Measurements from ENCODE around the gene LCN6.
"Not testable (repeated sequence)": the region's sequence is repeated elsewhere in the genome, so short reads cannot be mapped to it uniquely, and the experiment has no call there.

Gene LCN6

GRCh38 chr9:136748201-136748600 lies at the start of gene LCN6:
Gene LCN6 (minus strand): TSS chr9:136748525. CDS start chr9:136748483, 42 bp downstream.
- DNase-seq = no peak

DNA sequence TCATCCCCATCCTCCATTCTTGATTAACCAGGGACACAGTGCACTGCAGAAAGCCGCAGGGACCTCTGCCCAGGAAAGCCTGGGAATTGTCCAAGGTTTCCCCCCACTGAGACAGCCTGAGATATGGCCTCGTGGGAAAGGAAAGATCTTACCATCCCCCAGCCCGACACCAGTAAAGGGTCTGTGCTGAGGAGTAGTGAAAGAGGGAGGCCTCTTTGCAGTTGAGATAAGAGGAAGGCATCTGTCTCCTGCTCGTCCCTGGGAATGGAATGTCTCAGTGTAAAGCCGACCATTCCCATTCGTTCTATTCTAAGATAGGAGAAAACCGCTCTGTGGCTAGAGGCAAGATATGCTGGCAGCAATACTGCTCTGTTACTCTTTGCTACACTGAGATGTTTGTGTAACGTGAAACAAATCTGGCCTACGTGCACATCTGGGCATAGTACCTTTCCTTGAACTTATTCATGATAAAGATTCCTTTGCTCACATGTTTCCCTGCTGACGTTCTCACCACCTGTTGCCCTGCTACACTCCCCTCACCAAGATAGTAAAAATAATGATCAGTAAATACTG lies 48.5 kb upstream of the LCN6 start:
- DNase-seq = not testable (repeated sequence)

DNA sequence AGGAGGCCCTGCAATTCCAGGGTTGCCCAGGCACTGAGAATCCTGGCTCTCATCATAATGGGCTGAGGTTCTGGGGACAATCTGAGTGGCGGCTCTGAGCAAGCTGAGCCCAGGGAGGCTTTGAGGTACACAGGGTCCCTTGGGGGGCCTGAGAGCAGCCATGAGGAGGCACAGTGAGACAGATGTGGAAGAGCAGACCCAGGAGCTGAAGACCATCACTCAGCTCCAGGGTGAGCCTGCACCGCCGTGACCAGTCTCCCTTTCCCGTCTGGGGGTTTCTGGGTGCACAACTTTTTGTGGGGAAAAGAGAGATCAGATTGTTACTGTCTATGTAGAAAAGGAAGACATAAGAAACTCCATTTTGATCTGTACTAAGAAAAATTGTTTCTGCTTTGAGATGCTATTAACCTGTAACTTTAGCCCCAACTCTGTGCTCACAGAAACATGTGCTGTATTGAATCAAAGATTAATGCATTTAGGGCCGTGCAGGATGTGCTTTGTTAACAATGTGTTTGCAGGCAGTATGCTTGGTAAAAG lies 48.0 kb upstream of the LCN6 start, which contains the start of gene CCDC183:
Gene CCDC183, plus strand, starts transcription at position 101 of the 537 bp plus-strand sequence. Its CDS starts 60 bp downstream, at position 161.
- no peak for DNase-seq

DNA sequence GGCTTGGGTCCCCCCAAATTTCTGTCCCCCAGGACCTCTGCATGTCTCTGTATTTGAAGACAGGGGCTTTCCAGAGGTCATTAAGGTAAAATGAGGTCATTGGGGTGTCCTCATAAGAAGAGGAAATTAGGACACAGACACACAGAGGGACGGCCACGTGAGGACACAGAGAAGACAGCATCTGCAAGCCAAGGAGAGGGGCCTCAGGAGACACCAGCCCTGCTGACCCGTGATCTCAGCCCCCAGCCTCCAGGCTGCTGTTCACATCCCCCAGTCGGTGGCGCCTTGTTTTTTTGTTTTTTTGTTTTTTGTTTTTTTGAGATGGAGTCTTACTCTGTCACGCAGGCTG lies 46.6 kb upstream of the LCN6 start:
- DNase-seq = no peak

DNA sequence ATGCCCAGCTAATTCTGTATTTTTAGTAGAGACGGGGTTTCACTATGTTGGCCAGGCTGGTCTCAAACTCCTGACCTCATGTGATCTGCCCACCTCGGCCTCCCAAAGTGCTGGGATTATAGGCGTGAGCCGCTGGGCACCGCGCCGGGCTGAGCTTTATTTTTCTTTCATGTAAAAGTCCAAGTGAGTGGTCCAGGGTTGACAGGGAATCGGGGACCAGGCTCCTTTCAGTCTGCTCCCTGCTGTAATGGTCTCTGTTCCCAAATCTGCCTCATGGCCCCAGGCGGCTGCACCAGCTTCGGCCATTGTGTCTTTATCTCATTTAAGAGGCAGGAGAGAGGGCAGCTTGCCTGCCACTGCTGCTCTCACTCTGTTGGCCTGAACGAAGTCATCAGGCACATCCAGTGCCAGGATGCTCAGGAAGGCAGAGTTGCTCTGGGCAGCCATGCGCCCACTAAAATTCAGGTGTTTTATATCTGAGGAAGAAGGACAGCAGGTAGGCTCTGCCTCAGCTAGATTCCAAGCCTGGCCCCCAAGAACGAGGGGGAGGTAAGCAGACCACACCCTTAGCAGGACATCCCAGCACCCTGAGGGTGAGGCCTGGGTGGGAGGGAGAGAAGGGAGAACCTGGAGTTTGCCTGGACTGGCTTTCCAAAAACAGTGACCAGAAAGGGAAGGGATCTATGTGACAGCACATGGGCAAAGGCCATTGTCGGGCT lies 46.1 kb upstream of the LCN6 start:
- no peak for DNase-seq

DNA sequence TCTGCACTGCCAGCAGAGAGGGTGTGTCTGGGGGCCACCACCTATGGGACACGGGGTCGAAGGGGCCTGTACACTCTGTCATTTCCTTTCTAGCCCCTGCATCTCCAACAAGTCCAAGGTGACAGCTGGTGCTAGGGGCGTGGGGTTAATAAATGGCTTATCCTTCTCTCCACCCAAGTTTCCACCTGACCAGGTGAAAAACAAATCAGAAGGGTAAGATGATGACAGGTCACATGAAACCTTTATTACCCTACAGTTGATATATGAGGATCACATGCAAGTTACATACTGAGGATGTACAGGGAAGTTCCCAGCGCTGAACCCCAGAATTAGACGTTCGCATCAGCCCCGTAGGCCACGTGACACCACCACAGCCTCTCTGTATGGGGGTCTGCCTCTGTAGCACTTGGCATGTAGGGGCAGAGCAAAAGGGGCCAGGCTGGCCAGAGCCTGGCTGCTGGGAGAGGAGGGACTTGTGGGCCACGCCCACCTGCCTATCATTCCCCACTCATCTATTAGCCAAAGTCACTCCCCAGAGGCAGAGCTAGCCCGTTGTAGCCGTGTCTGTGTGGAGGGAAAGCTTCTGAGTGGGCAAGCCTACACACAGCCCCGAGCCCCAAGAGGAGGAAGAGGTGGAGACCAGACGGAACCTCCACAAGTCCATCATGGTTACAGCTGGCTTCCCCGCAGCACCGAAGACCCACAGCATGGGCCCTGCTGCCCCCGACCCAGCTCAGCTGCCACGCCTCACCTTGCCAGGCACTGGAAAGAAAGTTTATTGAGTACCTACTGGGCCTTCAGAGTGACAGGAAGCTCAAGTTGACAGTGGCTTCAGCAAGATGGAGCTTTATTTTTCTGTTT lies 45.0 kb upstream of the LCN6 start:
- no peak for DNase-seq

GRCh38 chr9:136792321-136793085 lies 44.2 kb upstream of the LCN6 start:
- DNase-seq = no peak

DNA sequence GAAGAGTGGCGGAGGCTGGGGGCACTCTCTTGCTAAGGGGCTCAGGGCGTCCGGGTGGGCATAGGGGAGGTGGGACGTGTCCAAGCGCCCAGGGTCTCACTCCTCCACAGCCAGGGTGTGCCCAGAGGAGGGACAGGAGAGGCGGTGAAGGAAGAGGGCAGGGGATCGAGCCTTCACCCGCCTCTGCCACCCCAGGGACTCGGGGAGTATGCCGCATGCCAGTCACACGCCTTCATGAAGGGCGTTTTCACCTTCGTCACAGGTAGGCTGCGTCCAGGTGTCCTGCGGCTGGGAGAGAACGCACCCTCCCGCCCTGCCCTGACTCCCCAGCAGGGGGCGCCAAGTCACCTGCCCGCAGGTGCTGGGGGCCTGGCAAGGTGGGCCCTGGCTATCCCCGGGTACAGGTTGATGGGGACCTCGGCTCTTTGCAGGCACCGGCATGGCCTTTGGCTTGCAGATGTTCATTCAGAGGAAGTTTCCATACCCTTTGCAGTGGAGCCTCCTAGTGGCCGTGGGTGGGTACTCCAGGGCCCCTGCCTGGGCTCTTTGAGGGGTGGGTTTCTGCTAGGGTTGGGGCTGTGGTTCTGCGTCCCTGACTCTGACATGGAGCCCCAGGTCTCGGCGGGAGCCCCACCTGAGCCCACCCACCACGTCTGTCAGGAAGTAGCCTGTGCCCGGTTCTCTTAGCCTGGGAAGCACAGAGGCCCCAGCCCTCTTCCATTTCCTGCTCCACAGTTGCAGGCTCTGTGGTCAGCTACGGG lies 43.4 kb upstream of the LCN6 start:
- peak in 6 of 14 donors; percentile 12 to 68 (median 56) for DNase-seq

DNA sequence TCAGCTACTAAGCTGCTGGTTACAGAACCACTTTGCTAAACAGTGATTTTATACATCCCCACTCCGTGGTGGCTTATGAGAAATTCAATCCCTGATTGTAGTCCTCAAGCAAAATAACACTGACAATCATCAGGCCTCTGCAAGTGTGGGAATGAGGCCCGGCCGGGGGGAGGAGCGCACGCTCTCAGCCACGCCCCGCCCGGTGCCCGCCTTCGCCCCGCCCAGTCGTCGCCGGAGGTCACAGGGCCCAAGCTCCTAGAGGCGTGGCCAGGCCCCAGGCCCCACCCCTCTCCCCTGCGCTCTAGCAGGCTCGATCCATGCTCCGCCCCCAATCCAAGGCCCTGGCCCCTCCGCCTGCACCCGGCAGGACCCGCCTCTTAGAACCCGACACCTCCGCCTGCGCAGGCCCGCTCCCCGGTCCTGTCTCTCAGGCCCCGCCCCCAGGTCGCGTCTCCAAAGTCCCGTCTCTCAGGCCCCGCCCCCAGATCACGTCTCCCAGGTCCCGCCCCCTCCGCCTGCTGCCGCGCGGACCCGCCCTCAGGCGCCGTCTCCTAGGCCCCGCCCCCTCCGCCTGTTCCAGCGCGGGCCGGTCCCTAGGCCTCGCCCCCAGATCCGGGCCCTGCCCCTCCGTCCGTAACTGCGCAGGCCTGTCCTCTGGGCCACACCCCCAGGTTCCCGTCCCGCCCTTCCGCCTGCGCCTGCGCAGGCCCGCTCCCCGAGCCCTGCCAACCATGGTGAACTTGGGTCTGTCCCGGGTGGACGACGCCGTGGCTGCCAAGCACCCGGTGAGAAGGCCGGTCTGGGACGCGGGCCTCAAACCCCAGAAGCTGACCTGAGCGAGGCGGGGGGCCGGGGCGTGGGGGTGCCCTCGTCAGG lies 42.6 kb upstream of the LCN6 start, which contains the start of gene TMEM141:
Gene TMEM141, plus strand, starts transcription at position 705 of the 876 bp plus-strand sequence. Its CDS starts 27 bp downstream, at position 732.
- peak; percentile 93 to 100 (median 100) for DNase-seq

DNA sequence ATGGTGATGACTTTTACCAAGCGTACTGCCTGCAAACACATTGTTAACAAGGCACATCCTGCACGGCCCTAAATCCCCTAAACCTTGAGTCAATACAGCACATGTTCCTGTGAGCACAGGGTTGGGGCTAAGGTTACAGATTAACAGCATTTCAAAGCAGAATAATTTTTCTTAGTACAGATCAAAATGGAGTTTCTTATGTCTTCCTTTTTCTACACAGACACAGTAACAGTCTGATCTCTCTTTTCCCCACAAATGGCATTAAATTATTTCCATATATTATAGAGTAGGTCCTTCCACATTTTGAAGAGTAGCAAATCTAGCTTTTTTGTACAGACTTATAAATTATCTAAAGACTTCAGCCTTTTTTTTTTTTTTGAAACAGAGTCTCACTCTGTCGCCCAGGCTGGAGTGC lies 41.2 kb upstream of the LCN6 start:
- DNase-seq = no peak

GRCh38 chr9:136788644-136789522 lies 40.6 kb upstream of the LCN6 start:
- not testable (repeated sequence) for DNase-seq

- DNase-seq = peak in 12 of 14 donors; percentile 15 to 68 (median 52)
Observed at GRCh38 chr9:136787690-136788400, 39.5 kb upstream of the LCN6 start.

DNA sequence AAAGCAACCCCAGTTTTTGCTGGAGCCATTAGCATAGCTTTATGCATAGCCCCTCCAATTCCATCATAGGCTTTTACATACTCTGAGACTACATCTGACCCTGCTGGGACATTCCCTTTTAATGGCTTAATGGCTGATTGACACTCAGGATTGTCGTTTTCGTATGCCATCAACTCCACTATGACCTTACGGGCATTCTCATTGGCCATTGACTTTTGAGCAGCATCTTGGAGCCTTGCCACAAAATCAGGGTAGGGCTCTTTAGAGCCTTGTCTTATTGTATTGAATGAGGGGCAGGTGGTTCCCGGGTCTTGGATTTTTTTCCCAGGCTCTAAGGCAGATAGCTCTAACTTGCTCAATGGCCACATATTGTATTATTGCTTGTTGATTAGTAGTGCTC lies 38.7 kb upstream of the LCN6 start:
- DNase-seq = peak in 1 of 14 donors; percentile 40

GRCh38 chr9:136786451-136786850 lies 38.1 kb upstream of the LCN6 start:
- peak in 9 of 14 donors; percentile 31 to 70 (median 49) for DNase-seq

DNA sequence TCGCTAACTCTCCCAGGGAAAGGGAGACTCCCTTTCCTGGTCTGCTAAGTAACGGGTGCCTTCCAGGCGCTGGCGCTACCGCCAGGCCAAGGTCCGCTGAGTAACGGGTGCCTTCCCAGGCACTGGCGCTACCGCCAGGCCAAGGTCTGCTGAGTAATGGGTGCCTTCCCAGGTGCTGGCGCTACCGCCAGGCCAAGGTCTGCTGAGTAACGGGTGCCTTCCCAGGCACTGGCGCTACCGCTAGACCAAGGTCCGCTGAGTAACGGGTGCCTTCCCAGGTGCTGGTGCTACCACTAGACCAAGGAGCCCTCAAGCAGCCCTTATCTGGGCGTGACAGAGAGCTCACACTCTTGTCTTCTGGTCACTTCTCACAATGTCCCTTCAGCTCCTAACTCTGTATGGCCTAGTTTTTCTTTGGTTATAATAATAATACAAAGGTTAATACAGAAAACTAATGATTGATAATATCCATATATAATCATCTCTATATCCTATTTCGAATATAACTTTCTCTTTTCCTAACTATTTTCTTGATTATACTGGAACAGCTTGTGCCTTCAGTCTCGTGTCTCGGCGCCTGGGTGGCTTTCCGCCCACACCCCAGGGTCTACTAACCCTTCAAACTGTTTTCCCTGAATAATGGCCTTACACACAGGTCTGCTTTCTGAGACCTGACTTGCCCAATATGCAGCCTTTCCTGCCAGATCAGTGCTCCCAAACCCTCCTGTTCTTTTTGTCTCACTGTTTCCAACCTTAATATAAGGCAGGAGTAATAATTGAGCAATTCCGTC lies 37.4 kb upstream of the LCN6 start:
- DNase-seq = peak in 1 of 14 donors; percentile 41

- no peak for DNase-seq
Observed at GRCh38 chr9:136784997-136785361, 36.7 kb upstream of the LCN6 start.

- DNase-seq = peak in 2 of 14 donors; percentile 5 to 31
Observed at GRCh38 chr9:136784249-136784996, 36.1 kb upstream of the LCN6 start.

Measured in C1 segment of cervical spinal cord (tissue), 14 donors.